ENCODE data around the gene LHPP. TPM values are rescaled to one million over a fixed set of nuclear protein-coding genes. Genes with fewer than 3 reads are reported as not detected.

LHPP gene
- total and polyA plus RNA-seq, 8 donors = 8.5 to 48.7 (median 17.0) TPM

- Histone ChIP-seq H3K4me3 (no peak overlapping the region), H3K9me3 (no peaks in the 10 kb centered on the region), H3K27ac (no peak overlapping the region), H3K4me1 (peaks cover 0 to 38% (median 22%) of the 10 kb centered on the region in 4 donors), H3K27me3 (no peaks in the 10 kb centered on the region), H3K36me3 (no peaks in the 10 kb centered on the region)
- DNase-seq = no peak
- intact Hi-C loops (cut with DNase I; ENCODE audit: low total_unique reads) = no loop called here
- 69 to 87% (median 81%) methylated on average over 8 to 9 of the region's 9 CpGs for WGBS, 5 donors
- TF ChIP-seq POLR2A (IDR thresholded peaks at IDR 0.05) (no peak), POLR2AphosphoS5 (IDR thresholded peaks at IDR 0.05) (no peak), CTCF (IDR thresholded peaks at IDR 0.05) (no peak), EP300 (IDR thresholded peaks at IDR 0.05) (no peak)
Measured at GRCh38 chr10:124464028-124464965, 2.7 kb downstream of the LHPP start.

- H3K36me3 ChIP-seq = no peaks in the 10 kb centered on the region
- no peaks in the 10 kb centered on the region for H3K9me3 ChIP-seq
- DNase-seq = peak in 1 of 2 donors; percentile 42
- 63 to 70% (median 65%) methylated on average over 17 of the region's 17 CpGs for WGBS, 5 donors
- peaks cover 0 to 38% (median 22%) of the 10 kb centered on the region in 4 donors for H3K4me1 ChIP-seq
- no peaks in the 10 kb centered on the region for H3K27me3 ChIP-seq
- H3K4me3 ChIP-seq = no peak overlapping the region
- TF ChIP-seq CTCF (IDR thresholded peaks at IDR 0.05) (no peak), EP300 (IDR thresholded peaks at IDR 0.05) (no peak), POLR2A (IDR thresholded peaks at IDR 0.05) (no peak), POLR2AphosphoS5 (IDR thresholded peaks at IDR 0.05) (no peak)
- H3K27ac ChIP-seq = peak overlapping the region in 1 of 5 donors; percentile 35
- intact Hi-C loops (cut with DNase I; ENCODE audit: low total_unique reads) = no loop called here
Measured at GRCh38 chr10:124465003-124465776, 3.6 kb downstream of the LHPP start.

- 58 to 81% (median 76%) methylated on average over 9 of the region's 9 CpGs for WGBS, 5 donors
- Histone ChIP-seq H3K9me3 (no peaks in the 10 kb centered on the region), H3K27ac (no peak overlapping the region), H3K4me3 (no peak overlapping the region), H3K27me3 (no peaks in the 10 kb centered on the region), H3K36me3 (no peaks in the 10 kb centered on the region), H3K4me1 (peaks cover 0 to 38% (median 22%) of the 10 kb centered on the region in 4 donors)
- DNase-seq = no peak
- TF ChIP-seq EP300 (IDR thresholded peaks at IDR 0.05) = no peak
- no peak for TF ChIP-seq CTCF (IDR thresholded peaks at IDR 0.05)
- no peak for TF ChIP-seq POLR2A (IDR thresholded peaks at IDR 0.05)
- TF ChIP-seq POLR2AphosphoS5 (IDR thresholded peaks at IDR 0.05) = no peak
- intact Hi-C loops (cut with DNase I; ENCODE audit: low total_unique reads) = no loop called here
Measured at GRCh38 chr10:124465777-124466488, 4.3 kb downstream of the LHPP start.

GRCh38 chr10:124467165-124467564 is 5.5 kb downstream of the LHPP start:
- H3K27me3 ChIP-seq = no peaks in the 10 kb centered on the region
- H3K4me1 ChIP-seq = peaks cover 0 to 36% (median 21%) of the 10 kb centered on the region in 4 donors
- intact Hi-C loops (cut with DNase I; ENCODE audit: low total_unique reads) = no loop called here
- H3K36me3 ChIP-seq = no peaks in the 10 kb centered on the region
- no peak overlapping the region for H3K4me3 ChIP-seq
- whole genome bisulfite sequencing, 5 donors = 89 to 93% (median 91%) methylated on average over 4 of the region's 4 CpGs
- TF ChIP-seq EP300 (IDR thresholded peaks at IDR 0.05) (no peak), CTCF (IDR thresholded peaks at IDR 0.05) (no peak), POLR2A (IDR thresholded peaks at IDR 0.05) (no peak), POLR2AphosphoS5 (IDR thresholded peaks at IDR 0.05) (no peak)
- H3K9me3 ChIP-seq = no peaks in the 10 kb centered on the region
- no peak overlapping the region for H3K27ac ChIP-seq
- DNase-seq = no peak
